Measurements from ENCODE around the gene FAM90A1.
"Not testable (repeated sequence)": the region's sequence is repeated elsewhere in the genome, so short reads cannot be mapped to it uniquely, and the experiment has no call there.

DNA sequence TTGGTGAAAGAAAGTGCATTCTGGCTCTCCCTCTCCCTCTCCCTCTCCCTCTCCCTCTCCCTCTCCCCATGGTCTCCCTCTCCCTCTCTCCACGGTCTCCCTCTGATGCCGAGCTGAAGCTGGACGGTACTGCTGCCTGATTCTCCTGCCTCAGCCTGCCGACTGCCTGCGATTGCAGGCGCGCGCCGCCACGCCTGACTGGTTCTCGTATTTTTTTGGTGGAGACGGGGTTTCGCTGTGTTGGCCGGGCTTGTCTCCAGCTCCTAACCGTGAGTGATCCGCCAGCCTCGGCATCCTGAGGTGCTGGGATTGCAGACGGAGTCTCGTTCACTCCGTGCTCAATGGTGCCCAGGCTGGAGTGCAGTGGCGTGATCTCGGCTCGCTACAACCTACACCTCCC is 44.1 kb downstream of the FAM90A1 start:
- TF ChIP-seq, protein P1, sequence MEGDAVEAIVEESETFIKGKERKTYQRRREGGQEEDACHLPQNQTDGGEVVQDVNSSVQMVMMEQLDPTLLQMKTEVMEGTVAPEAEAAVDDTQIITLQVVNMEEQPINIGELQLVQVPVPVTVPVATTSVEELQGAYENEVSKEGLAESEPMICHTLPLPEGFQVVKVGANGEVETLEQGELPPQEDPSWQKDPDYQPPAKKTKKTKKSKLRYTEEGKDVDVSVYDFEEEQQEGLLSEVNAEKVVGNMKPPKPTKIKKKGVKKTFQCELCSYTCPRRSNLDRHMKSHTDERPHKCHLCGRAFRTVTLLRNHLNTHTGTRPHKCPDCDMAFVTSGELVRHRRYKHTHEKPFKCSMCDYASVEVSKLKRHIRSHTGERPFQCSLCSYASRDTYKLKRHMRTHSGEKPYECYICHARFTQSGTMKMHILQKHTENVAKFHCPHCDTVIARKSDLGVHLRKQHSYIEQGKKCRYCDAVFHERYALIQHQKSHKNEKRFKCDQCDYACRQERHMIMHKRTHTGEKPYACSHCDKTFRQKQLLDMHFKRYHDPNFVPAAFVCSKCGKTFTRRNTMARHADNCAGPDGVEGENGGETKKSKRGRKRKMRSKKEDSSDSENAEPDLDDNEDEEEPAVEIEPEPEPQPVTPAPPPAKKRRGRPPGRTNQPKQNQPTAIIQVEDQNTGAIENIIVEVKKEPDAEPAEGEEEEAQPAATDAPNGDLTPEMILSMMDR (IDR thresholded peaks at IDR 0.05; ENCODE audit: insufficient read depth, low read depth, low read length): not testable (repeated sequence)
- TF ChIP-seq EZH2 (IDR thresholded peaks at IDR 0.05; ENCODE audit: insufficient read depth, low read length): not testable (repeated sequence)
